VCaP (cell line): ENCODE measurements around the gene CCL1.
A peak's percentile ranks its signal among the peaks of the same experiment; 100 is the strongest.

ENCODE experiments used
- H3K27ac ChIP-seq: fragments of 450-650 bp; 2 replicates; pipeline ENCODE4 v1.5.1; 2017
- TF ChIP-seq, protein P1 (sequence below): fragments of 450-650 bp; conservative IDR thresholded peaks from 2 replicates; pipeline ENCODE4 v1.5.1; 2017; ENCODE audit warnings: mild to moderate bottlenecking, moderate library complexity

CCL1 gene

DNA sequence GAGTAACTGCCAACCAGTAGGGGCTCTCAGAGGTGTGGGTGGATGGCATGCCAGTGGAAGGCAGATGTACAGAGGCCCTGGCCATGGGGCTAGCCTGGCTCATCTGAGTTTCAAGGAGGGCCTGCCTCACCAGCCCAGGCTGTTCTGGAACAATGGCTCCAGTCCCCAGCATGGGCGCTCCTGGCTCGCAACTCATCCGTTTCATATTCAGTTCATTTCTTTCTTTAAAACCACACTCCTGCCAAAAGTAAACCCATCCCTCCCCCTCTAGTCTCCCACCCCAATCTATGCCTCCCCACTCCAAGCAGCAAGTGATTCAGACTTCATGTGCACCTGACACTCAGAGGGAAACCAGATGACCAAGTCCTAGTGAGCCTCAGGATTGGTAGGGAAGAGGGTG is 4.4 kb downstream of the CCL1 start:
- TF ChIP-seq, protein P1, sequence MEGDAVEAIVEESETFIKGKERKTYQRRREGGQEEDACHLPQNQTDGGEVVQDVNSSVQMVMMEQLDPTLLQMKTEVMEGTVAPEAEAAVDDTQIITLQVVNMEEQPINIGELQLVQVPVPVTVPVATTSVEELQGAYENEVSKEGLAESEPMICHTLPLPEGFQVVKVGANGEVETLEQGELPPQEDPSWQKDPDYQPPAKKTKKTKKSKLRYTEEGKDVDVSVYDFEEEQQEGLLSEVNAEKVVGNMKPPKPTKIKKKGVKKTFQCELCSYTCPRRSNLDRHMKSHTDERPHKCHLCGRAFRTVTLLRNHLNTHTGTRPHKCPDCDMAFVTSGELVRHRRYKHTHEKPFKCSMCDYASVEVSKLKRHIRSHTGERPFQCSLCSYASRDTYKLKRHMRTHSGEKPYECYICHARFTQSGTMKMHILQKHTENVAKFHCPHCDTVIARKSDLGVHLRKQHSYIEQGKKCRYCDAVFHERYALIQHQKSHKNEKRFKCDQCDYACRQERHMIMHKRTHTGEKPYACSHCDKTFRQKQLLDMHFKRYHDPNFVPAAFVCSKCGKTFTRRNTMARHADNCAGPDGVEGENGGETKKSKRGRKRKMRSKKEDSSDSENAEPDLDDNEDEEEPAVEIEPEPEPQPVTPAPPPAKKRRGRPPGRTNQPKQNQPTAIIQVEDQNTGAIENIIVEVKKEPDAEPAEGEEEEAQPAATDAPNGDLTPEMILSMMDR: no peak
- H3K27ac ChIP-seq: no peak overlapping the region

GRCh38 chr17:34357398-34357797 is 5.6 kb downstream of the CCL1 start:
- H3K27ac ChIP-seq: no peak overlapping the region
- TF ChIP-seq, protein P1: peak; percentile 20; the same call in 1 of the 2 replicates

- TF ChIP-seq, protein P1: no peak
- no peak within 1 kb of the TSS for H3K27ac ChIP-seq
These were observed 6.8 kb downstream of the CCL1 start, which contains the start of gene CCL13 for GRCh38 chr17:34356194-34356593. TSS of gene CCL13 (plus strand) at chr17:34356480. CDS start at chr17:34356527, 47 bp downstream.

- H3K27ac ChIP-seq: no peak overlapping the region
- TF ChIP-seq, protein P1: no peak
These were observed 8.4 kb downstream of the CCL1 start for GRCh38 chr17:34354637-34355036.

GRCh38 chr17:34352191-34352590 is 10.8 kb downstream of the CCL1 start:
- TF ChIP-seq, protein P1: no peak
- H3K27ac ChIP-seq: no peak overlapping the region

- TF ChIP-seq, protein P1: no peak
- H3K27ac ChIP-seq: no peak overlapping the region
These were observed 11.9 kb downstream of the CCL1 start for GRCh38 chr17:34351096-34351495.

DNA sequence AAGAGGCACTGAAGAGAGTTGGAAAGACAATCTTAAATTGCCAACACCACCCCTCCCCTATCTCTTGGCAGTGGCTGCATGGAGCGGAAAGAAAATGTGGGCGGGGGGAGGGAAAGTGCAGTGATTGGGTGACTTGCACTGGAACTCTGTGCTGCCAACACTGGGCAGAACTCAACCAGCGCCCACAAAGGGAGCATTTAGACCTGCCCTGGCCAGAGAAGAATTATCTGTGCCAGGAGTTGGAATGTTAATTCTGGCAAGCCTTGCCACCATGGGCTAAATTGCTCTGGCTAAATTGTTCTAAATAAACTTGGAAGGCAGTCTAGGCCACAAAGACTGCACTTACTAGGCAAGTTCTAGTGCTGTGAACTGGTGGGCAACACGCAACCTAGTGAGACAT is 13.3 kb downstream of the CCL1 start:
- H3K27ac ChIP-seq: no peak overlapping the region
- TF ChIP-seq, protein P1: no peak

- no peak overlapping the region for H3K27ac ChIP-seq
- TF ChIP-seq, protein P1: no peak
These were observed 16.0 kb downstream of the CCL1 start for GRCh38 chr17:34347063-34347462.
